HL-60 (cell line): ENCODE measurements around the gene COL24A1.
A peak's percentile ranks its signal among the peaks of the same experiment; 100 is the strongest.

Experiments
- DNase-seq, 2 experiments: peaks; one replicate each; pipeline ENCODE4 v3.0.0-alpha.2; 2010 to 2020; ENCODE audit warnings: low read depth in 1 of 2, low spot score in 1 of 2
- H3K27ac ChIP-seq: fragments of 250-450 bp; sonication (Bioruptor Pico); replicated peaks from 2 replicates; pipeline ENCODE4 v1.5.1; 2020; ENCODE audit warnings: mild to moderate bottlenecking, moderate library complexity
- H3K27me3 ChIP-seq: fragments of 250-450 bp; sonication (Bioruptor Pico); 2 replicates; pipeline ENCODE4 v1.5.1; 2021; ENCODE audit warnings: mild to moderate bottlenecking, moderate library complexity; ENCODE audit not compliant: insufficient read depth, poor library complexity, severe bottlenecking
- H3K4me3 ChIP-seq: replicated peaks from 2 replicates; pipeline ENCODE4 v1.5.1; 2011; ENCODE audit warnings: mild to moderate bottlenecking, control low read depth, low read length; ENCODE audit not compliant: insufficient read depth
- GABPA ChIP-seq: IDR thresholded peaks from 2 replicates; pipeline ENCODE4 v1.6.1; 2012; ENCODE audit warnings: low read depth
- POLR2AphosphoS5 ChIP-seq: IDR thresholded peaks from 2 replicates; pipeline ENCODE4 v1.6.1; 2012; ENCODE audit warnings: low read depth
- SPI1 ChIP-seq: IDR thresholded peaks from 2 replicates; pipeline ENCODE4 v1.6.1; 2012; ENCODE audit warnings: low read depth, mild to moderate bottlenecking, borderline replicate concordance
- TF ChIP-seq, protein P1 (sequence below): IDR thresholded peaks from 2 replicates; pipeline ENCODE4 v1.6.1; 2012; ENCODE audit warnings: low read depth; ENCODE audit not compliant: insufficient replicate concordance
- TF ChIP-seq, protein P2 (sequence below): IDR thresholded peaks from one replicate; pipeline ENCODE4 v1.5.1; 2011; ENCODE audit warnings: low read length, control low read depth, inconsistent platforms; ENCODE audit not compliant: insufficient read depth

Gene COL24A1

DNA sequence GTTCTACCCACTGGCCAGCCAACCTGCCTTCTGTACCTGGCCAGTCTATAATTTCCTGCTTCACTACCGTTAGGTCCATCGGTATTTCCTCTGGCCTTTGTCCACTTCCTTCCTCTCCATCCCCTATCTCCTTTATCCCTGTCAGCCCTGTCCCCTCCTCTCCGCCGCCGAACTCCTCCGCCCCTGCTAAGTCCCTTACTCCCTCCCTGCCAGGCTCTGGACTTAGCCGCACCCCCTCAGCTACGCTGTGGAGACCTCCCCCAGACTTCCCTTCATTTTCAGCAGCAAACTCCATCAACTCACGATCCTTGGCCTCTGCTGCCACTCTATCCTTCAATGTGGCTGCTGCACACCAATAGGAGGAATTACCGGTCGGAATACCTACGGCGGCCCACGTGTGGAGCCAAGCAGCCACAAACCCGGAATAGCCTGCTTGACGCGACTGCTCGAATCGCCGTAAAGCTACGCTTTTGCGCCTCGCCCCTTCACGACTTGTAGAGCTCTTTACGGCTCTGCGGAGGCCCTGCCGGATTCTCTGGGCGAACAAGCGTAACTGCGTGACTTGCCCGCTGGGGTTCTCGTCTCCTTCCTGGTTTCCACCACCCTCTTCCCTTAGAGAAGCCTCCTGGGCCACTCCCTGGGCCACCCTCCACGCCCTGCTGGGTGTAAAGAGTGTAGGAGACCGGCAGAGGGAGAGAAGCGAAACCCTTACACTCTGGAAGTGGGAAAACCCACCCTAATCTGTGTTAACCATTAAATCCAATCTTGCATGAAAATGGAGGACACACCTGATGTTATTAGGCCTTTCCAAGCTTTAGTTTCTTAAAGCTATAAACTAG lies 448.4 kb downstream of the COL24A1 start, which contains the start of gene ZNHIT6:
ZNHIT6 (minus strand) TSS at position 444 of the 839 bp plus-strand sequence; CDS start at position 295, 149 bp downstream.
- DNase-seq = peak; percentile 96 to 97
- peak within 1 kb of the TSS; percentile 65 for H3K27ac ChIP-seq
- H3K4me3 ChIP-seq = peak within 1 kb of the TSS; percentile 84
- peak; percentile 7; the same call in 1 of the 2 replicates for TF ChIP-seq GABPA
- TF ChIP-seq POLR2AphosphoS5 = peak; percentile 88
- no peak for TF ChIP-seq SPI1
- TF ChIP-seq, protein P1, sequence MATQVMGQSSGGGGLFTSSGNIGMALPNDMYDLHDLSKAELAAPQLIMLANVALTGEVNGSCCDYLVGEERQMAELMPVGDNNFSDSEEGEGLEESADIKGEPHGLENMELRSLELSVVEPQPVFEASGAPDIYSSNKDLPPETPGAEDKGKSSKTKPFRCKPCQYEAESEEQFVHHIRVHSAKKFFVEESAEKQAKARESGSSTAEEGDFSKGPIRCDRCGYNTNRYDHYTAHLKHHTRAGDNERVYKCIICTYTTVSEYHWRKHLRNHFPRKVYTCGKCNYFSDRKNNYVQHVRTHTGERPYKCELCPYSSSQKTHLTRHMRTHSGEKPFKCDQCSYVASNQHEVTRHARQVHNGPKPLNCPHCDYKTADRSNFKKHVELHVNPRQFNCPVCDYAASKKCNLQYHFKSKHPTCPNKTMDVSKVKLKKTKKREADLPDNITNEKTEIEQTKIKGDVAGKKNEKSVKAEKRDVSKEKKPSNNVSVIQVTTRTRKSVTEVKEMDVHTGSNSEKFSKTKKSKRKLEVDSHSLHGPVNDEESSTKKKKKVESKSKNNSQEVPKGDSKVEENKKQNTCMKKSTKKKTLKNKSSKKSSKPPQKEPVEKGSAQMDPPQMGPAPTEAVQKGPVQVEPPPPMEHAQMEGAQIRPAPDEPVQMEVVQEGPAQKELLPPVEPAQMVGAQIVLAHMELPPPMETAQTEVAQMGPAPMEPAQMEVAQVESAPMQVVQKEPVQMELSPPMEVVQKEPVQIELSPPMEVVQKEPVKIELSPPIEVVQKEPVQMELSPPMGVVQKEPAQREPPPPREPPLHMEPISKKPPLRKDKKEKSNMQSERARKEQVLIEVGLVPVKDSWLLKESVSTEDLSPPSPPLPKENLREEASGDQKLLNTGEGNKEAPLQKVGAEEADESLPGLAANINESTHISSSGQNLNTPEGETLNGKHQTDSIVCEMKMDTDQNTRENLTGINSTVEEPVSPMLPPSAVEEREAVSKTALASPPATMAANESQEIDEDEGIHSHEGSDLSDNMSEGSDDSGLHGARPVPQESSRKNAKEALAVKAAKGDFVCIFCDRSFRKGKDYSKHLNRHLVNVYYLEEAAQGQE = peak; percentile 34
- TF ChIP-seq, protein P2, sequence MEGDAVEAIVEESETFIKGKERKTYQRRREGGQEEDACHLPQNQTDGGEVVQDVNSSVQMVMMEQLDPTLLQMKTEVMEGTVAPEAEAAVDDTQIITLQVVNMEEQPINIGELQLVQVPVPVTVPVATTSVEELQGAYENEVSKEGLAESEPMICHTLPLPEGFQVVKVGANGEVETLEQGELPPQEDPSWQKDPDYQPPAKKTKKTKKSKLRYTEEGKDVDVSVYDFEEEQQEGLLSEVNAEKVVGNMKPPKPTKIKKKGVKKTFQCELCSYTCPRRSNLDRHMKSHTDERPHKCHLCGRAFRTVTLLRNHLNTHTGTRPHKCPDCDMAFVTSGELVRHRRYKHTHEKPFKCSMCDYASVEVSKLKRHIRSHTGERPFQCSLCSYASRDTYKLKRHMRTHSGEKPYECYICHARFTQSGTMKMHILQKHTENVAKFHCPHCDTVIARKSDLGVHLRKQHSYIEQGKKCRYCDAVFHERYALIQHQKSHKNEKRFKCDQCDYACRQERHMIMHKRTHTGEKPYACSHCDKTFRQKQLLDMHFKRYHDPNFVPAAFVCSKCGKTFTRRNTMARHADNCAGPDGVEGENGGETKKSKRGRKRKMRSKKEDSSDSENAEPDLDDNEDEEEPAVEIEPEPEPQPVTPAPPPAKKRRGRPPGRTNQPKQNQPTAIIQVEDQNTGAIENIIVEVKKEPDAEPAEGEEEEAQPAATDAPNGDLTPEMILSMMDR = peak; percentile 9
- no peaks in the 10 kb centered on the region for H3K27me3 ChIP-seq

DNA sequence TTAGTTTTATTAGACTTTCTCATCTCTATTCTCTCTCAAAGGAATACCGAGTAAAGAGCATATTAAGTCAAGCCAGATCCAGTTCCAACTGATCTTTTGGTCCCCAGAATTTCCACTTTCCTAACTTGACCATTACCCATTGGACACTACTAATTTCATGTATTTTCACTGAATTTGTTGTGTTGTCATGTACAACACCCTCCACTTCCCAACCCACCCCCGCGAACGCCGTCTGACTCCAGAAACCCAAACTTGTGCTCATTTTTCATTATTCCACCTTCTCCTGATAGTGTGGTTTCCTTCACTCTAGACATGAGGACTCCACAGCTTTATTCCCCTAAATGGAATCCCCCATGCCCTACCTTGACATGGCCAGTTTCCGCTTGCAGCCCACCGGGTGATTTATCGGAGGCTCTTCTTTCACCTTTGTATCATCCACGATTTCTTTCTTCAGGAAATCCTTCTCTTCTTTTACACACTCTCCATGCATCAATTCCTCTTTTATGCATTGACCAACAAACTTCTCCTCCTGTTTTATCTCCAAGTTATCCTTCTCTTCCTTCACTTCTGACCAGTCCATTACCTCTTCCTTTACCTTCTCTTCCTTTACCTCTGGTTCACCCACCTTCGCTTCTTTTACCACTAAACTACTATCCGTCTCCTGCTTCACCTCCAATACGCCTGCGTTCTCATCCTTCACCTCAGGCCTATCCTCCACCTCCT lies 449.1 kb downstream of the COL24A1 start:
- Histone ChIP-seq H3K27ac (peak overlapping the region; percentile 65), H3K4me3 (peak overlapping the region; percentile 84), H3K27me3 (no peaks in the 10 kb centered on the region)
- no peak for TF ChIP-seq POLR2AphosphoS5
- TF ChIP-seq, protein P2 = no peak
- TF ChIP-seq GABPA = no peak
- no peak for TF ChIP-seq SPI1
- TF ChIP-seq, protein P1 = no peak
- no peak for DNase-seq

DNA sequence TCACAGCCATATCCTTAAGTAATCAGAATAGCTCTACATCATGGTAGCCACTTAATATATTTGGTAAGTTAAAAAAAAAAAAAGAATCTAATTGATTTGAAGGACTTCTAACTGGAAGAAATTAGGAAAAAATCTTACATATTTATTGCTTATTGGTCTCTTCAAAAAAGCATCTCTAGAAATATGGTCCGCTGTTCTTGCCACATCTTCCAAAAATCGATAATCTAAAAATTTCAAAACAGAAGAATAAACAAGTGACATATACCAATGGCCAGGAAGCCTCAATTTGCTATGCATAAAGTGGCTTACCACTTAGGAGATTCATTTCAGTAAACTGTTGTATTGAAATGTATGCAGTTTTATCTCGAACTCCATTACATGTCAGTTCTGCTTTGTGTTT lies 450.6 kb downstream of the COL24A1 start:
- Histone ChIP-seq H3K27me3 (no peaks in the 10 kb centered on the region), H3K4me3 (no peak overlapping the region), H3K27ac (no peak overlapping the region; the same call in 1 of the 2 replicates)
- TF ChIP-seq, protein P1 = no peak
- no peak for TF ChIP-seq POLR2AphosphoS5
- TF ChIP-seq SPI1 = no peak
- no peak for TF ChIP-seq GABPA
- TF ChIP-seq, protein P2 = no peak
- no peak for DNase-seq
